NCI-H748 (cell line): ENCODE data around the gene CDK4.
A peak's percentile ranks its signal among the peaks of the same experiment; 100 is the strongest.

ENCODE experiments used
- DNase-seq: peaks from one replicate; lab custom pipeline; 2025; ENCODE audit not compliant: unreplicated experiment; lab: John Stamatoyannopoulos, UW

CDK4 gene

DNA sequence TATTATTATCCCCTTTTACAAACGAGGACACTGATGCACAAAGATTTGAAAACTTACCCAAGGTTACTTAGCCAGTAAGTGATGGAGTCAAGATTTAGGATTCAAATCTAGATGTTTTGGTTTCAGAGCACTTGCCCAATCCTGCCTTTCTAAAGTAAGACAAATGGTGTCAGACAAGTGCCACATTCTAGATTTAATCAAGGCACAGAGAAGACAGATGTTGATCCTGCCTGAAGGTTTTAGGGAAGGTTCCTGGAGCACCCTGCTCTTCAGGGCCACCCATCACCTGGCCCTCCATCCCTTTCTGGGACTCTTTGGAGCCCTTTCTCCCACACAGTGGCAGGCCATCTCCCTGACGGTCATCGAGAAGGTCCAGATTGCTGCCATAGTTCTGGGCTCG is 5.7 kb upstream of the CDK4 start:
- no peak for DNase-seq

DNA sequence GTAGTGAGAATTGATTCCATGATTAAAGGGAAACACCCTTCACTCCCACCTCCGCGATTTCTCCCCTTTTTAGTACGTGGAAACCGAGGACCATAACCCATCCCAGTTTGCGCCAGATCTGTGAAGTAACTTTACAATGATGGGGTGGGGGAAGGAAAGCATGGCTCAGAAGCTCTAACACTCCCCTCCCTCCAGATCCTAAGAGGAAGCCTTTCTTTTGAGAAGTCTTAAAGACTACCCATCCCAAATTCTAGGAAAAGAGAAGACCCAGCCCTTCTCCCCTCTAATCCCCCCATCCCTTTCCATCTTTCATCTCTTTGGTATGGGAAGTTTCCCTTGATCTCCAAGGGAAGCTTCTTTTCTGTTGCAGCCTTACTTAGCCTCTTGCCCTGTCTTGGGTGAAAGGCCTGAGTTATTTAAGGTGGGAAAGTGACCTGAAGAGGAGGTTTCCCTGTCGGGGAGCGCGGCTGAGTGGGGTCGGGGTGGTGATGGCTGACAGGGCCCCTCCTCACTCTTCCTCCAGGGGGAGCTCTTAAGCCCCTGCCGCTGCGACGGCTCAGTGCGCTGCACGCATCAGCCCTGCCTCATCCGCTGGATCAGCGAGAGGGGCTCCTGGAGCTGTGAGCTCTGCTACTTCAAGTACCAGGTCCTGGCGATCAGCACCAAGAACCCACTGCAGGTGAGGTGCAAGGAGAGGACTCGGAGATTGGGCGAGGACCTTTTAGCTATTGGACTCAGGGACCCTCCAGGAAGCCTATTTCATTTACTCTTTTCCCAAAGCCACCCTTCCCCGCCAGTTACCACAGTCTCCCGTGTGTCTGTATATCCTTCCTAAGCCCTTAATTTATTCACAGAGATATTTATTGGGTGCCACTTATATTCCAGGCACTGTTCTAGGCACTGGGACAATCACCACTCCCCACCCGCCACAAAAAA is 4.6 kb upstream of the CDK4 start:
- DNase-seq, result peak; percentile 69

DNA sequence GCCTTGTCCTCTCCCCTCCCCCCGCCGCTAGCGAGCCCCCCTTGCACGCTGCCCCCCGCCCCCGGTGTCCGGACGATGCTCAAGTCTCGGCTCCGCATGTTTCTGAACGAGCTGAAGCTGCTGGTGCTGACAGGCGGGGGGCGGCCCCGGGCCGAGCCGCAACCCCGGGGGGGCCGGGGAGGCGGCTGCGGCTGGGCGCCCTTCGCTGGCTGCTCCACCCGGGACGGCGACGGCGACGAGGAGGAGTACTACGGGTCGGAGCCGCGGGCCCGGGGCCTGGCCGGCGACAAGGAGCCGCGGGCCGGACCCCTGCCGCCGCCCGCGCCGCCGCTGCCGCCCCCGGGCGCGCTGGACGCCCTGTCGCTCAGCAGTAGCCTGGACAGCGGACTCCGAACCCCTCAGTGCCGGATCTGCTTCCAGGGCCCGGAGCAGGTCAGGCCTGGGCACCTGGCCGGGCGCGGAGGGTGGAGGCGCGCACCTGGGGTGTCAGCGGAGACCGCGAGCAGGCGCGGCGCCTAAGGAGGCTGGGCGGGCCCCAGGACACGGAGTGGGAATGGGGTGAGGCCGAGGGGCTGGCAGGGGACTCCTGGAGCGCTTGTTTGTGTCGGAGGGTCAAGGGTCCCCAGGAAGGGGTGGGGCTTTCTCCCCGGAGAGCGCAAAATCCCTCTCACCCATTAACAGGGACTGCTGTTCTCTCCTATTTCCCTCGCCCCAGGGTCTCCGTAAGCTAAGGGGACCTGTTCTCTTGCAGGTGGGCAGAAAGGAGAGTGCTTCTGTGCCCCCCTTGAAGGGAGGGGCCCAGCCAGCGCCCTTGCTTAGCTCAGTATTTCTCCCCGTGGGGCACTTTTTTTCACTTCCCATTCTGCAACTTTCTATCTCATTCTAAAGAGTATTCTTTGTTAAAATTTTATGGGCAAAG is 3.6 kb upstream of the CDK4 start:
- DNase-seq, result peak; percentile 54

DNA sequence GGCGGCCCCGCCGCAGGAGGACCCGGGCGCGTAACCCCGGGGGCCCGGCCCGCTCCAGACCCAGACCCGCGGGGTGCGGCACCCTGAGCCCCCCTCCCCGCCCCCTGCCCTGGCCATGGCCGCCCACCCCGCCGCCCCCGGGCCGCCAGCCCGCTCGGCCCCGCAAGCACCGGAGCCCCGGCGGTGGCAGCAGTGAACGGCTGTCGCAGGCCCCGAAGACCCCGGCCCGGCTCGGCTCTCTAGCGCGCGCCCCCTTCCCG is 3.0 kb upstream of the CDK4 start:
- no peak for DNase-seq

DNA sequence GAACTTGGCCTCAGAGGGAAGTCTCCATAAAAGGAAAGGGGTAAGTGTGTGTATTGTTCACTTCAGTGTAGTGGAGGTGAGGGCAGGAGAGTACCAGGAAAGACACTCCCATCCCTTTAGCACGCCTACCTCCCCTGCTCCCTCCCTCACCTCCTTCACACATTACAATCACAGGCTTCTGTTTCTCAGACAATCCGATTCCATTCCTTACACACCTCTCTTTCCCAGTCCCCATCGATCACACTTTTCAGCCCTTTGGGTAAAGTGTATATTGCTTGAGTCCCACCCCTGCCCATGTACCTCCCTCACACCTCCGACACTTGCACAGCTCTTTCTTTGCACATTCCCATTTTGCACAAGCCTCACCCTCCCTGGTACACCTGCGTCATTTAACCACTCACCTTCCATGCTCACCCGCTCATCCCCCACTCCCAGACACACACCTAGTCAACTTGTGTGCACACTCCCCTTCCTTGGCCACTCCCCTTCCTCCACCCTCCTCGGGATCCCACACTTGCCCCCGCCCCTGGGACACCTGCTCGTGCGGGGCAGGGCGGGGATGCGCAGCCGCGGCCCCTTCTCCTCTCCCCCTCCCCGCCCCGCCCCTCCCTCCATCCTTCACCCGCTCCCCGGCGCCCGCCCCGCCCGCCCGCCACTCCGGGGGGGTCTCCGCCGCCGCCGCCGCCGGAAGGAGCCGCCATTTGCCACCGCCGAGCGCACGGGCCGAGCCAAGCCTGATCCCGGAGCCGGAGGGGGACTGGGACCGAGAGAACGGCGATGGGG is 2.5 kb upstream of the CDK4 start, which contains the start of gene MARCHF9:
Gene MARCHF9 (plus strand): TSS at position 693 of the 783 bp plus-strand sequence. CDS start 426 bp downstream, outside the sequence.
- DNase-seq, result peak; percentile 94

DNA sequence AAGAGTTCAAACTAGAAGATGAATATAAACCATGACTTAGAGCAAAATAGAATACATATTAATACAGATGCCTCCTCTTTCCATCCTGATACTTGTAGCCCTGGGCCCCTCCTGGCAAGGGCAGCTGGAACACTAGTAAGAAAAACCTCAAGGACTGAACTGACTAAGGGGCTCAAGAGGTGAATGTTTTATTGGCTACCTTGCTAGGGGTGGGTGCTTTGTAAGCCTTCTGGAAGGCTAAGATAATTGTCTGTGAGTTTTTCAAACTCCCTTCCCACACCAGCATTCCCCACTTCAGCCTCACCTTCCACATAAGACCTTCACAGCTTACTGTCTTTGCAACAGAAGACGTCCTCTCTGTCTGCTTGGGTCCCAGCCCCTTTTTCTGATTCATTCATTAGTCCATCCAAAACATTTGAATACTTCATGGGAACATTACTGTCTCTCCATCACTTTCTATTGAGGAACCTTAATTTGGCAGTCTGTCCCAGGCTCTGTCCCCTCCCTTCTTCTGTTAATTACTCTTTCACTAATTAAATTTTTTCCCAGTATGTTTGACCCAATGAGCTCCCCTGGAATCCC is 1.7 kb upstream of the CDK4 start:
- no peak for DNase-seq

DNA sequence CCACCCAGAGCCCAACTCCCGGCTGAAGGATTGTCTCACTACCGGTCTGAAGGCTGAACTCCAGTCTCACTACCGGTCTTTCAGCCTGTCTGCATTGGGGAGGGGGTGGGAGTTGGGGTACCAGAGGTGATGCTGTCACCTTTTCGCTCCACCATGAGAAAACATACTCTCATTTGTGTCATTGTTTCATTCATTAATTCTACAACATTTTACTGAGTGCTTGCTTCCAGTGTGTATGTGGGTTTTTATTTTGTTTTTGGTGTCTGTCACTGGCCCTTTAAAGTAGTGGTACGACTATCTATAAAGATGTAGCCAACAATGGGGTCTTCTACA is 524 bp upstream of the CDK4 start:
- DNase-seq, result no peak

DNA sequence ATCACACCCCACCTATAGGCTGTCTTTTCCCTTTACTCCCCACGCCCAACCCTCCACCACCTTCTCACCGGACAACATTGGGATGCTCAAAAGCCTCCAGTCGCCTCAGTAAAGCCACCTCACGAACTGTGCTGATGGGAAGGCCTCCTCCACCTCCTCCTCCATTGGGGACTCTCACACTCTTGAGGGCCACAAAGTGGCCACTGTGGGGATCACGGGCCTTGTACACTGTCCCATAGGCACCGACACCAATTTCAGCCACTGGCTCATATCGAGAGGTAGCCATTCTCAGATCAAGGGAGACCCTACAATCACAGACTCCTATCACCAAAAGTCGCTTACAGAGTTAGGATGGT is 700 bp downstream of the CDK4 start:
- peak; percentile 37 for DNase-seq

DNA sequence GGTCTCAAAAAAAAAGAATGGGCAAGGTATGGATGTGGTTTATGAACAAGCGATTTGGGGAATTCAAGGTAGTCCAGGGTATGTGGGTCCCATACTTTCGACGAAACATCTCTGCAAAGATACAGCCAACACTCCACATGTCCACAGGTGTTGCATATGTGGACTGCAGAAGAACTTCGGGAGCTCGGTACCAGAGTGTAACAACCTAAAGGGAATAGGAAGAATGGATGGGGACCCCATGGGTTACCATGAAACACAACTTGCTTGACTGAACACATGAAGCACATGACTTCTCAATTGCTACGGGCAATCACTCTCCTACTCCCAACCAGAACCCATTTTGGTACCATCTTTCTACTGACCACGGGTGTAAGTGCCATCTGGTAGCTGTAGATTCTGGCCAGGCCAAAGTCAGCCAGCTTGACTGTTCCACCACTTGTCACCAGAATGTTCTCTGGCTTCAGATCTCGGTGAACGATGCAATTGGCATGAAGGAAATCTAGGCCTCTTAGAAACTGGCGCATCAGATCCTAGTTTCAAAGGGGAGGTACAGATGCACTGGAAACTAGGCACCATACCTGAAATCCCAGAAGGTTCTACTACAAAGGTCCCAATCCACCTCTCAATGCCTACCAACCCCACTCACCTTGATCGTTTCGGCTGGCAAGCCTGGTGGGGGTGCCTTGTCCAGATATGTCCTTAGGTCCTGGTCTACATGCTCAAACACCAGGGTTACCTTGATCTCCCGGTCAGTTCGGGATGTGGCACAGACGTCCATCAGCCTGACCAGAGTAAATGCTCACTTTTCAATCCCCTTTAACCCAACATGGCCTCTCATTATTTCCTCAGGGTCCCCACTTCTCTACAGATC is 1.3 kb downstream of the CDK4 start:
- DNase-seq, result no peak

DNA sequence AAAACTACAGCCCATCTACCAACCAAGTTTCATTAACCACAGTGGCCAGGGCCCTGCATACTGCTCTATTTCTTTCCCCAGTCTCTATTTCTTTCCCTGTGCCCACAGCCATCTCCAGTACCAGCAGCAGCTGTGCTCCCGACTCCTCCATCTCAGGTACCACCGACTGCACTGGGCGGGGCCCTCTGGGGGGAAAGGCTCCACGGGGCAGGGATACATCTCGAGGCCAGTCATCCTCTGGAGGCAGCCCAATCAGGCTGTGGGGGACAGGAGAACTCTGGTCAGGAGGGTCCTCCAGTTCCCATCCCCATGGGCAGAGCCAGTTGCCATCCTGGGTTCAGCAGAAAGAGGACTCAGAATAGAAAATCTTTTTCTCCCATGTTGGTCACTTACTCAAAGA is 3.0 kb downstream of the CDK4 start:
- DNase-seq, result no peak

DNA sequence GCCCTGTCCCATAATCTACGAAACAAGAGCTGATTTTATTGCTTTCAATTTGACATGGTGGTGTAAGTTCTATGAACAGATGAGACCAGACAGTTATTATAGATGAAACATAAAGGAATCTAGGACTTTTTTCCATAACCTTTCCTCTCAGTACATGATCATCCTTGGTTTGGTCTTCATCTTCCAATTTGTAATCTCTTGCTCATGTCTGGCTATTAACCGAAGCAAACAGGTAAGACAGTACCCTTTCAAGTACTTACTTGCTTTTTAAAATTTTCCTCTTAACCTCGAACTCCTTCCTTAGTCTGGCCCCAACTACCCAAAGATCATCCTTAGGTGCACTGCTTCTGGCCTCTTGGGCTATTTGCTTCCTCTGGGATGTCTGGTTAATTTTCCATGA is 6.1 kb downstream of the CDK4 start:
- no peak for DNase-seq

DNA sequence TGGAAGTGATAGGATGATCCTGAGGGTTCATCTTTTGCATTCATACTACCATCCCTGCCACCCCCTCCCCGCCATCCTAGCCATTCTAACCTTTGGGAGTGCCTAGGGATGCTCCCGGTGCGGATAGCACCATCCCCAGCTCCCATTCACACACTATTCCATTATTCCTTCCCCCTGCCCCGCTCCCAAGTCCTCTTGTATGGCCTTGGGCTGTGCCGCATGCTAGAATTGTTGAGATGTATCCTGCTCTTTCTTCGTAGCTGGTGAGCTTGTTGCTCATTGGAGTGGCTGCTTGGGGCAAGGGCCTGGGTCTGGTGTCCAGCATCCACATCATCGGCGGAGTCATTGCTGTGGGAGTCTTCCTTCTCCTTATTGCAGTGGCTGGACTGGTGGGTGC is 6.6 kb downstream of the CDK4 start:
- DNase-seq, result peak; percentile 38

DNA sequence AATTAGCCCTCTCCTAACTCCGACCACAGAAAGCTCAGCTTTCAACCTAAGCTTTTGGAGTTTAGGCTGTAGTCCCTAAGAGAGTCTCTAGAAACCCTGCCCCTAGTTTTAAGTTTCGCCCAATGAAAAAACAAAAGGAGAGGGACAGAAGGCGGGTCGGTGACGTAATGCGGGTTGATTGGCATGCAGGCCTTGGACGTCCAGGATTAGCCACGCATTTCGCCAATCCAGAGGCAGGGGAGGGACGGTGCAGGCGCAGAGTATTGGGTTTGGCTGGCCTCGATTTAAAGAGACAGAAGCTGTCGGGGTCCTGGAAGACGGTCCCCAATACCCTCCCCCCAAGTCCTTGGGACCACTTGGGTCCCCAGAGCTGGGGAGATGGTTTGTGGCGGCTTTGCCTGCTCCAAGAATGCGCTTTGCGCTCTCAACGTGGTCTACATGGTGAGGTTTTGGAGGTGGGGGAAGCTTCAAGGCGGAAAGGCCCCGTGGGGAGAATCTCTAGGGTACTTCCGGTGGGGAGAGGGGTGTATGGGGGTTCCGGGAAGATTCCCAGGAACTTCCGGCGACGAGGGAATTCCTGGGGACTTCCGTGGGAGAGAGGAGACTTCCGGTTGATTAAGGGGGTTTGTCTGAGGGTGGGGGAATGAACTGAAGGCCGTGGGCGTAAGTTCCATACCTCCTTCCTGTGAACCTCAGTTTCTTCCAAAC is 7.2 kb downstream of the CDK4 start, which contains the start of gene TSPAN31:
Gene TSPAN31 (plus strand): TSS at position 263 of the 708 bp plus-strand sequence. CDS start 116 bp downstream, at position 379.
- peak; percentile 98 for DNase-seq

DNA sequence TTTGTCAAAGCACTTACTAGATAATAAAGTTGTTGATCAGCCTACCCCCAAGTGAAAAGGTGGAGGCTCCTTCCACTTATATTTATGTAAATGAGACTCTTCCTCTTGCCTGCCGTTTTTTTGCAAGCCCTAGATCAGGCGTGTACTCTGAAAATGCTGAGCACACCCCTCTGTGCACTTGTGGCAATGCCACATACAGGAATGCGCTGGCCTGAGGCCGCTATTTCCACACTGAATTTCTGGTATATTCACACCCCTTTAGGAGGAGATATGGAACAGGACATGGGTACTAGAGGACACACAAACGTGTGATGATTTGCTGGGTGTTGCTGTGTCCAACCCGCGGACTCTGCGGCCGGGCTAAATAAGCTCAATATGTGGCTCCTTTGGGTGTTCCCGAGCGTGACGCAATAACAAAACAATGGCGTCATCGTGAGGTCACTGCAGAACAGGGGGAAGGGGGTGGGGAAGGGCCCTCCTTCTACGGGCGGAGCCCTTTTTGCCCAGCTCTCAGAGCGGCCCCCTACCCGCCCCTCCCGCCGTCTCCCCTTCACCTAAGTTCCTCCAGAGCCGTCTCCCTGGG is 7.8 kb downstream of the CDK4 start:
- peak; percentile 90 for DNase-seq

DNA sequence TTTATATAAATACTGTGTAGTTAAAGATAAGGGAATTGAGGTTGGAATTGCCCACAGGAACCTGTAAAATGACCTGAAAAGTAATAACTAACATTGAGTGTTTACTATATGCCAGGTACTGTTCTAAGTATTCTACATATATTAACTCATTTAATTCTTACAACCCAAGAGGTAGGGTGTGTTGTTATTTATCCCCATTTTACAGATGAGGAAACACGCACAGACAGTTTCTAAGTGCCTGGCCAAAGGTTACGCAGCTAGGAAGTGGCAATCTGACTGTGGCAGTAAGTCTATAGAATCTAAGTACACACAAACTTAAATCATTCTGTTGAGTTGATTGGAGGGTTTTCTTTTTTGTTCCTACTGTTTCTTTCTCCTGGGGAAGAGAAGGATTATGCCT is 8.3 kb downstream of the CDK4 start:
- DNase-seq, result no peak

DNA sequence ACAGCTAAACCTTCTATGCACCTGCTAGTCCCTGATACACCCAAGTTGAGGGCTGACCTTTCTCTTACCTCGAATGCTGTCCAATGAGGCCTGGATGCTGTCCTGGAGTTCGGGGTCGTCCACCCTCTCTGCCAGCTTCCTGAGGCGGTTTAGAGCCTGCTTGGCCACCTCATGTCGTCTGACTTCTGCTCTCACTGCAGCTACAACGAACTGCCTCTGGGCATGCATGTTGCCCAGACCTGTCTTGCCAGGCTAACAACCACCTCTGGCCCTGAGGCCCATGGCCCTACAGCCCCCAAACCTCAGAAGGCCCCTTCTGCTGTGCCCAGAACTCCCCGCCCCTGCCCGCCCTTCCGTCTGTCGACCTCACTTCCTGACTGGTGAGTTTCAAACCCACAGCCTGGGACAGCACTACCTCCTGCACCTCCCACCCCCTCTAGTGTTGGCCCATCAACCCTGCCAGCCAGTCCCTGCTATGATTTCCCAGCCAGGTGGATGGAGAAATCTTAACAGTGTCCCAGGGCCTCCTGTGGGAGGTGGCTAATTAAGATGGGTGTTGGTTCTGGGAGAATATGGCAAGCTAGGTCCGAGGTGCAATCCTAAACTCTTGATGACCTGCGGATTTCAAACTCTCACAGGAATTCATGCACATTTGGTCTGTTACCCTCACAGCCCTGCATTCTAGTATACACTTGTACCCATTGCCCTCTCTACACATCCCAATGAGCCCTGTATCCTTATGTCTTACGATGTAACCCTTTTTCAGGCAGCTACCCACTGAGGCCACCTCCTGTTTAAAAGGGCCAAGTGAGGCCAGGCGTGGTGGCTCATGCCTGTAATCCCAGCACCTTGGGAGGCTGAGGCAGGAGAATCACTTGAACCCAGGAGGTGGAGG is 10.0 kb downstream of the CDK4 start:
- DNase-seq, result no peak

DNA sequence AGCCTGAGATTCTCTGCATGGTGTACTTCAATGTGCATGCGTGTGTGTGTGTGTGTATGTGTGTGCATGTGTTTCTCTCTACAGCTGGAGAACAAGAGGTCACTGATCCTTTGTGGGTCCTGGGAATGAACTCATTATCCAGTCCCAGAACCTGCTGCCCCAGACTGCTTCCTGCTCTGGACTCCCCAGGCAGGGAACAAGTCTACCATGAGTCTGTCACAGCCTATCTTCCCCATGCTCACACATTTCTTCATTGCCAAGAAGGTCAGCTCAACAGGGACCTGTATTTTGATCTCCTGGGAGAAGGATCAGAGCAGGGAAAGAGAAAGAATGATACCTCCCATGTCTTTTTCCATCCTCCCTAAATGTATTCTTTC is 10.7 kb downstream of the CDK4 start:
- no peak for DNase-seq
